Neural cell (in vitro differentiated cells): ENCODE results near the gene SMC4. TPM values are rescaled to one million over a fixed set of nuclear protein-coding genes. Genes with fewer than 3 reads are reported as not detected.

Source experiments
- H2AFZ ChIP-seq: fragments of 200-600, 300-800 bp; sonication (generic), shearing (Covaris generic); 2 replicates; pipeline ENCODE4 v1.6.0; 2014; ENCODE audit warnings: low read depth, mild to moderate bottlenecking, antibody characterized with exemption, low read length, moderate library complexity
- H3F3A ChIP-seq: fragments of 200-600 bp; shearing (Covaris generic); 2 replicates; pipeline ENCODE4 v1.6.1; 2016; ENCODE audit warnings: mild to moderate bottlenecking, moderate library complexity, mixed read lengths, antibody characterized with exemption, low read length; ENCODE audit not compliant: insufficient read depth, poor library complexity, severe bottlenecking
- H3K27ac ChIP-seq: fragments of 200-600, 300-800 bp; sonication (generic), shearing (Covaris generic); 2 replicates; pipeline ENCODE4 v1.5.1; 2014; ENCODE audit warnings: mild to moderate bottlenecking, low read length, moderate library complexity
- H3K27me3 ChIP-seq: fragments of 300-800, 200-600 bp; sonication (generic), shearing (Covaris generic); 2 replicates; pipeline ENCODE4 v1.6.0; 2014; ENCODE audit warnings: mild to moderate bottlenecking, low read depth, low read length, moderate library complexity; ENCODE audit not compliant: insufficient read depth
- H3K36me3 ChIP-seq: fragments of 300-800, 200-600 bp; sonication (generic), shearing (Covaris generic); 2 replicates; pipeline ENCODE4 v1.5.1; 2014; ENCODE audit warnings: mild to moderate bottlenecking, antibody characterized with exemption, low read length, moderate library complexity; ENCODE audit not compliant: insufficient read depth
- H3K4me2 ChIP-seq: fragments of 300-800, 200-600 bp; sonication (generic), shearing (Covaris generic); 2 replicates; pipeline ENCODE4 v1.6.0; 2014; ENCODE audit warnings: mild to moderate bottlenecking, low read length
- H3K4me3 ChIP-seq: fragments of 300-800, 200-600 bp; sonication (generic), shearing (Covaris generic); 2 replicates; pipeline ENCODE4 v1.5.1; 2014; ENCODE audit warnings: mild to moderate bottlenecking, low read length, moderate library complexity
- H3K79me2 ChIP-seq: fragments of 200-600 bp; shearing (Covaris generic); replicated peaks from 2 replicates; pipeline ENCODE4 v1.6.0; 2014; ENCODE audit warnings: mild to moderate bottlenecking, low read length, moderate library complexity; ENCODE audit not compliant: insufficient read depth
- H3K9ac ChIP-seq: fragments of 300-800, 200-600 bp; sonication (generic), shearing (Covaris generic); 2 replicates; pipeline ENCODE4 v1.6.1; 2016; ENCODE audit warnings: mild to moderate bottlenecking, low read length, mixed read lengths
- H3K9me2 ChIP-seq: fragments of 200-600 bp; shearing (Covaris generic); 2 replicates; pipeline ENCODE4 v1.6.1; 2016; ENCODE audit warnings: mild to moderate bottlenecking, low read length, mixed read lengths; ENCODE audit not compliant: insufficient read depth
- H3K9me3 ChIP-seq: fragments of 200-600, 300-800 bp; sonication (generic), shearing (Covaris generic); 2 replicates; pipeline ENCODE4 v1.6.1; 2016; ENCODE audit warnings: mild to moderate bottlenecking, mixed run types, low read length, moderate library complexity, mixed read lengths
- H4K20me1 ChIP-seq: fragments of 200-600 bp; shearing (Covaris generic); 2 replicates; pipeline ENCODE4 v1.6.1; 2016; ENCODE audit warnings: mild to moderate bottlenecking, mixed run types; ENCODE audit not compliant: insufficient read depth
- CTCF ChIP-seq: fragments of 450-650 bp; IDR thresholded peaks from 2 replicates; pipeline ENCODE4 v1.5.1; 2014; ENCODE audit warnings: antibody characterized with exemption, mild to moderate bottlenecking, moderate library complexity; ENCODE audit not compliant: poor library complexity, severe bottlenecking
- EP300 ChIP-seq: fragments of 450-650 bp; conservative IDR thresholded peaks from 2 replicates; pipeline ENCODE4 v1.6.1; 2014; ENCODE audit warnings: antibody characterized with exemption, mild to moderate bottlenecking, moderate library complexity; ENCODE audit not compliant: poor library complexity, severe bottlenecking
- EZH2 ChIP-seq: fragments of 200-600, 300-800 bp; shearing (Covaris generic), sonication (generic); IDR thresholded peaks from 2 replicates; pipeline ENCODE4 v1.6.1; 2014; ENCODE audit warnings: antibody characterized with exemption, low read length, borderline replicate concordance, mild to moderate bottlenecking; ENCODE audit not compliant: insufficient read depth, poor library complexity, severe bottlenecking
- MXI1 ChIP-seq: fragments of 450-650 bp; conservative IDR thresholded peaks from 2 replicates; pipeline ENCODE4 v1.6.1; 2014; ENCODE audit warnings: antibody characterized with exemption, mild to moderate bottlenecking; ENCODE audit not compliant: poor library complexity, severe bottlenecking
- POLR2AphosphoS5 ChIP-seq: IDR thresholded peaks from 2 replicates; pipeline ENCODE4 v1.6.1; 2012
- RAD21 ChIP-seq: fragments of 450-650 bp; conservative IDR thresholded peaks from 2 replicates; pipeline ENCODE4 v1.6.1; 2014; ENCODE audit warnings: antibody characterized with exemption, mild to moderate bottlenecking, moderate library complexity
- REST ChIP-seq: IDR thresholded peaks from 2 replicates; pipeline ENCODE4 v1.6.1; 2012; ENCODE audit warnings: borderline replicate concordance
- SMC3 ChIP-seq: fragments of 450-650 bp; conservative IDR thresholded peaks from 2 replicates; pipeline ENCODE4 v1.6.1; 2014; ENCODE audit warnings: antibody characterized with exemption, mild to moderate bottlenecking, moderate library complexity; ENCODE audit not compliant: poor library complexity
- TAF1 ChIP-seq: IDR thresholded peaks from 2 replicates; pipeline ENCODE4 v1.6.1; 2012; ENCODE audit warnings: low read depth
- polyA plus RNA-seq: library from polyadenylated mRNA; depleted of rRNA; stranded (reverse); fragments of >200 nt; gene quantifications from 2 replicates; pipeline ENCODE4 v1.2.3, GENCODE V29; 2014

Gene SMC4
- polyA plus RNA-seq, 1 donor from 2014 or later, result 17.4 TPM

- Histone ChIP-seq H2AFZ (no peak overlapping the region), H3K4me2 (no peak overlapping the region), H3K4me3 (no peak overlapping the region), H3K36me3 (no peaks in the 10 kb centered on the region), H3K9me2 (no peaks in the 10 kb centered on the region), H3K27ac (no peak overlapping the region), H3F3A (no peaks in the 10 kb centered on the region), H3K9ac (no peak overlapping the region), H3K27me3 (no peaks in the 10 kb centered on the region), H3K9me3 (no peaks in the 10 kb centered on the region), H3K79me2 (no peaks in the 10 kb centered on the region), H4K20me1 (no peaks in the 10 kb centered on the region)
- TF ChIP-seq EP300, result no peak
- no peak for TF ChIP-seq POLR2AphosphoS5
- TF ChIP-seq RAD21, result no peak
- no peak for TF ChIP-seq EZH2
- TF ChIP-seq MXI1, result no peak
- TF ChIP-seq SMC3, result no peak
- no peak for TF ChIP-seq REST
- no peak for TF ChIP-seq TAF1
- no peak for TF ChIP-seq CTCF
These were observed 26.7 kb upstream of the SMC4 start for GRCh38 chr3:160372780-160373179.

GRCh38 chr3:160373655-160374054 lies 25.8 kb upstream of the SMC4 start:
- Histone ChIP-seq H3K27me3 (no peaks in the 10 kb centered on the region), H3K4me3 (no peak overlapping the region), H3K9me2 (no peaks in the 10 kb centered on the region), H3K9me3 (no peaks in the 10 kb centered on the region), H3F3A (no peaks in the 10 kb centered on the region), H3K79me2 (no peaks in the 10 kb centered on the region), H3K27ac (no peak overlapping the region), H3K4me2 (no peak overlapping the region), H3K36me3 (no peaks in the 10 kb centered on the region), H4K20me1 (no peaks in the 10 kb centered on the region), H3K9ac (no peak overlapping the region), H2AFZ (no peak overlapping the region)
- TF ChIP-seq CTCF, result no peak
